Ectodermal cell (in vitro differentiated cells): Measurements from ENCODE around the gene VSIG10L.

Source experiments
- H3K27ac ChIP-seq: 2 replicates; pipeline ENCODE4 v1.7.0; 2013; ENCODE audit warnings: mild to moderate bottlenecking, low read depth, low read length; ENCODE audit not compliant: insufficient read depth, poor library complexity, severe bottlenecking
- H3K27me3 ChIP-seq: 2 replicates; pipeline ENCODE4 v1.7.0; 2013; ENCODE audit warnings: mild to moderate bottlenecking, low read length; ENCODE audit not compliant: insufficient read depth, control insufficient read depth, poor library complexity, severe bottlenecking
- H3K36me3 ChIP-seq: one replicate; pipeline ENCODE4 v1.7.0; 2013; ENCODE audit warnings: low read length; ENCODE audit not compliant: control insufficient read depth, insufficient read depth
- H3K4me1 ChIP-seq: one replicate; pipeline ENCODE4 v1.7.0; 2013; ENCODE audit warnings: low read length; ENCODE audit not compliant: control insufficient read depth, insufficient read depth
- H3K4me3 ChIP-seq: 2 replicates; pipeline ENCODE4 v1.7.0; 2013; ENCODE audit warnings: low read depth, low read length, control low read depth; ENCODE audit not compliant: insufficient read depth
- H3K9me3 ChIP-seq: 2 replicates; pipeline ENCODE4 v1.7.0; 2013; ENCODE audit warnings: mild to moderate bottlenecking, low read length, moderate library complexity; ENCODE audit not compliant: control insufficient read depth
- WGBS, 2 experiments: methylation state at CpG; one replicate each; pipeline ENCODE4 v1.1.7; 2013; ENCODE audit warnings: missing lambda C conversion rate in 2 of 2; 5-methylcytosine and 5-hydroxymethylcytosine counted together

The VSIG10L gene

GRCh38 chr19:51294211-51294976 lies 47.5 kb downstream of the VSIG10L start:
- WGBS, 2 experiments: 65 to 71% methylated on average over 23 of the region's 23 CpGs
- Histone ChIP-seq H3K4me3 (no peak overlapping the region), H3K36me3 (no peaks in the 10 kb centered on the region), H3K27me3 (peaks cover 16% of the 10 kb centered on the region), H3K4me1 (peaks cover 23% of the 10 kb centered on the region), H3K27ac (no peak overlapping the region), H3K9me3 (no peaks in the 10 kb centered on the region)

DNA sequence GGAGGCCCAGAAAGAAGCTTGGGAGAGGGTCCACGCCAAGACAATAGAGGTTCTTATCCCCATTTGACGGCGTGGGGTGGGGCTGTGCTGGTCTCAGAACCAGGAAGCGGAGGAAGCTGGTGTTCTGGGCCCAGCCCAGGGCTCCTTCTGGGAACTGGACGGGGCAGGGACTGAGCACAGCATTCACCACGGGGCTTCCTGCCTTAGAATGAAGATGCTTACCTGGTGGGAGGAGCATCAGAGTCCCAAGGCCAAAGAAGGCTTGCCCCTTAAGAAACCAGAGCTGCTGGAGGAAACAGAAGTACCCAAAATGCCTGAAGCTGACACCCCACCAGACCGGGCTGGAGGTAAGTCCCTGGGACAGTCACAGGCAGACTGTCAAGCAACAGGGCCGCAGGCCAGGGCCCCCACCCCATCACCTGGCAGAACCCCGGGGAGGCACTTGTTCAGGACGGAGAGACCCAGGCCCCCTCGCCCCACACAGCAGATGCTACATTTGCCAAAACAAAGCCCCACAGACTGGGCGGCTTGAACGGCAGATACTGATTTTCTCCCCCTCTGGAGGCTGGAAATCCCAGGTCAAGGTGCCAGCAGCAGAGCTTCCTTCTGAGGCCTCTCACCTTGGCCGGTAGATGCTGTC lies 48.2 kb downstream of the VSIG10L start:
- 60 to 62% methylated on average over 14 of the region's 14 CpGs for WGBS, 2 experiments
- Histone ChIP-seq H3K27ac (no peak overlapping the region), H3K4me3 (no peak overlapping the region), H3K27me3 (peaks cover 16% of the 10 kb centered on the region), H3K36me3 (no peaks in the 10 kb centered on the region), H3K4me1 (peaks cover 23% of the 10 kb centered on the region), H3K9me3 (no peaks in the 10 kb centered on the region)

GRCh38 chr19:51292971-51293370 lies 49.0 kb downstream of the VSIG10L start:
- Histone ChIP-seq H3K36me3 (no peaks in the 10 kb centered on the region), H3K27me3 (peaks cover 16% of the 10 kb centered on the region), H3K9me3 (no peaks in the 10 kb centered on the region), H3K4me3 (no peak overlapping the region), H3K4me1 (peaks cover 23% of the 10 kb centered on the region), H3K27ac (no peak overlapping the region)
- 14% methylated on average over 11 of the region's 11 CpGs for WGBS, 2 experiments

- no peaks in the 10 kb centered on the region for H3K36me3 ChIP-seq
- WGBS, 2 experiments: 85 to 90% methylated on average over 1 of the region's 1 CpG
Measured at GRCh38 chr19:51289635-51290034, 52.3 kb downstream of the VSIG10L start.

GRCh38 chr19:51285682-51286081 lies 56.3 kb downstream of the VSIG10L start:
- Histone ChIP-seq H3K9me3 (no peaks in the 10 kb centered on the region), H3K27me3 (no peaks in the 10 kb centered on the region), H3K27ac (no peak overlapping the region), H3K36me3 (no peaks in the 10 kb centered on the region), H3K4me3 (no peak overlapping the region), H3K4me1 (no peaks in the 10 kb centered on the region)
- WGBS, 2 experiments: 95 to 100% methylated on average over 2 to 3 of the region's 3 CpGs

More at GRCh38 chr19:51289635-51290034, 52.3 kb downstream of the VSIG10L start:
- peaks cover 10% of the 10 kb centered on the region for H3K4me1 ChIP-seq
- H3K27me3 ChIP-seq: peaks cover 4% of the 10 kb centered on the region
- no peak overlapping the region for H3K4me3 ChIP-seq
- no peaks in the 10 kb centered on the region for H3K9me3 ChIP-seq
- no peak overlapping the region for H3K27ac ChIP-seq

DNA sequence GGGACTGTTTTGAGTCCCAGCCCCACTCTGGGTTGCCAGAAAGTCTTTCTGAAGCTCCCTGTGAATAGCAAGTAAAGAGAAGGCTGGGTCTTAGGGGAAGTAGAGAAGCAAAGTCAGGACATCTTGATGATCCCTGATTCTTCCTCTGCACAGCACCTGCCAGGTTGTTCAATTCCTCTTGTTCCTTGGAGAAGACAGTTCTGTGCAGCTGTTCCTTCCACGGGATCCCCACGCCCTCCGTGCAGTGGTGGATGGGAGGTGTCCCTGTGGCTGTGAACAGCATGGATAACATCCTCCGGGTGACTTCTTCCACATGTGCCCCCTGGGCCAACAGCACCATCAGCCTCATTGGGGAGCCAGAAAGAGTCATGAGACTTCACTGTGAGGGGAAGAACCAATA lies 59.6 kb downstream of the VSIG10L start:
- H3K9me3 ChIP-seq: no peaks in the 10 kb centered on the region
- H3K27ac ChIP-seq: no peak overlapping the region
- WGBS, 2 experiments: 94 to 98% methylated on average over 4 of the region's 4 CpGs
- no peaks in the 10 kb centered on the region for H3K27me3 ChIP-seq
- no peaks in the 10 kb centered on the region for H3K4me1 ChIP-seq
- no peaks in the 10 kb centered on the region for H3K36me3 ChIP-seq
- no peak overlapping the region for H3K4me3 ChIP-seq
